OCI-LY1 (cell line): ENCODE data around the gene MELTF.

Source experiments
- EZH2 ChIP-seq: fragments of 200-600 bp; sonication (generic), shearing (Covaris generic); IDR thresholded peaks from 2 replicates; pipeline ENCODE4 v1.8.0; 2017; ENCODE audit warnings: borderline replicate concordance, mixed run types, mild to moderate bottlenecking, antibody characterized with exemption, low read length, moderate library complexity, mixed read lengths
- TF ChIP-seq, protein P1 (sequence below): fragments of 200-600 bp; sonication (generic), shearing (Covaris generic); IDR thresholded peaks from 2 replicates; pipeline ENCODE4 v1.5.1; 2017; ENCODE audit warnings: mild to moderate bottlenecking, antibody characterized with exemption, low read length, moderate library complexity, mixed read lengths

DNA sequence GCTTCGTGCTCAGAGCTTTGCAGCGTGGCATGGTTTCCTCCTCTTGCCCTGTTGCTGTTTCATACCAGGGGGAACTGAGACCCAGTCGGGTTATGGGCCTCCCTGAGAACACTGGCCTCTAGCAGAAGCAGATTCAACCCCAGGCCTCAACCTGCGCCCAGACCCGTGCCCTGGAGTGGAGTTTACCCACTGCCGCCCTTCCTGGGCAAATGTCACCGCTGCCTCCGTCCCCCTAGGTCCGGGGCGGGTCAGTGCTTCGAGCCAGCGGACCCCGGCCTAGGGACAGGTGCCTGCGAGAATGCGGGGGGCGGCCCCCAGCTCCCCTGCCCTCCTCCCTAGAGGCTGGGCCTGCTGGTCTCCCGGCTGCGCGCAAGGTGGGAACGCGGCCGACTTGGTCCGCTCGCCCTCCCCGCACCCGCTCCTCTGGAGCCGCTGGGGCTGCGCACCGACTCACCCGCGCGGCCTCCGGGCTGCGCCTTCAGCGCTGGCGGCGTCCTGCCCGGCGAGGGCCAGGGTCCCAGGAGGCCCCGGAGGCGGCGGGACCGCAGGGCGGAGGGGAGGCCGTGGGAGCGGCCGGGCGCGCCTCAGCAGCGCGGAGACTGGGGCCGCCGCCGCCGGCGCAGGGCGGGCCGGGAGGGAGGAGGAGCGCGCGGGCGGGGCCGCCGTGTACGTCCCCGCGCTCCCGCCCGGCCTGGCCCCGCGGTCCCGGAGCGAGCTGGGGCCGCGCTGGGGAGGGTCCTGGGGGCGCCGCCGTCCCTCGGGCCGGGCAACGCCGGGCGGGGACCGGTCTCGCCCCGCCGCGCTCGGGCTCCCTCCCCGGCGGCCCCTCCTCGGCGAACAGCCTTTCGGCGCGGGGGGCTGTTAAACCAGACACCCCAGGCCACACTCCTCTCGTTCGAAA, 61.1 kb downstream of the MELTF start, which contains the start of gene PIGZ:
- TF ChIP-seq, protein P1, sequence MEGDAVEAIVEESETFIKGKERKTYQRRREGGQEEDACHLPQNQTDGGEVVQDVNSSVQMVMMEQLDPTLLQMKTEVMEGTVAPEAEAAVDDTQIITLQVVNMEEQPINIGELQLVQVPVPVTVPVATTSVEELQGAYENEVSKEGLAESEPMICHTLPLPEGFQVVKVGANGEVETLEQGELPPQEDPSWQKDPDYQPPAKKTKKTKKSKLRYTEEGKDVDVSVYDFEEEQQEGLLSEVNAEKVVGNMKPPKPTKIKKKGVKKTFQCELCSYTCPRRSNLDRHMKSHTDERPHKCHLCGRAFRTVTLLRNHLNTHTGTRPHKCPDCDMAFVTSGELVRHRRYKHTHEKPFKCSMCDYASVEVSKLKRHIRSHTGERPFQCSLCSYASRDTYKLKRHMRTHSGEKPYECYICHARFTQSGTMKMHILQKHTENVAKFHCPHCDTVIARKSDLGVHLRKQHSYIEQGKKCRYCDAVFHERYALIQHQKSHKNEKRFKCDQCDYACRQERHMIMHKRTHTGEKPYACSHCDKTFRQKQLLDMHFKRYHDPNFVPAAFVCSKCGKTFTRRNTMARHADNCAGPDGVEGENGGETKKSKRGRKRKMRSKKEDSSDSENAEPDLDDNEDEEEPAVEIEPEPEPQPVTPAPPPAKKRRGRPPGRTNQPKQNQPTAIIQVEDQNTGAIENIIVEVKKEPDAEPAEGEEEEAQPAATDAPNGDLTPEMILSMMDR: no peak
- TF ChIP-seq EZH2: no peak
